CD4-positive, alpha-beta T cell (primary cell): ENCODE results near the gene EIF4B. TPM values are rescaled to one million over a fixed set of nuclear protein-coding genes. Genes with fewer than 3 reads are reported as not detected.

Experiments
- ATAC-seq: fragments of 200-7000 bp; cut with Tn5 transposase; one replicate; pipeline ENCODE4 v1.10.0; 2022; ENCODE audit warnings: mild to moderate bottlenecking; ENCODE audit not compliant: poor library complexity
- CTCF ChIA-PET: fragments of 350-600 bp; sonication (Branson Sonifier 250); formaldehyde crosslinking; loops from one replicate; lab custom pipeline; 2021; ENCODE audit warnings: antibody characterized with exemption, inconsistent platforms; lab: Charles Lee
- POLR2A ChIA-PET: fragments of 350-600 bp; sonication (Branson Sonifier 250); formaldehyde crosslinking; loops from one replicate; lab custom pipeline; 2021; ENCODE audit warnings: antibody characterized with exemption, inconsistent platforms; lab: Charles Lee
- DNase-seq, 14 experiments: peaks; one replicate each; pipeline ENCODE4 v3.0.0-alpha.2; 2013 to 2020; ENCODE audit warnings: mixed read lengths in 2 of 14
- H3K27ac ChIP-seq, 2 donors: one replicate each; pipeline versions ENCODE4 v1.5.1 to v1.7.0; 2013; ENCODE audit warnings: low read length in 2 of 2, low read depth in 1 of 2, mild to moderate bottlenecking in 1 of 2
- H3K27me3 ChIP-seq, 2 experiments: 1 replicate in 1 of 2; 2 replicates in 1 of 2; pipeline versions ENCODE4 v1.6.1 to v1.7.0; 2013; ENCODE audit warnings: low read length in 2 of 2, control low read depth in 1 of 2, mild to moderate bottlenecking in 1 of 2, moderate library complexity in 1 of 2; ENCODE audit not compliant: insufficient read depth in 2 of 2, control insufficient read depth in 1 of 2
- H3K36me3 ChIP-seq: one replicate; pipeline ENCODE4 v1.6.1; 2013; ENCODE audit warnings: low read length, control low read depth; ENCODE audit not compliant: insufficient read depth
- H3K4me1 ChIP-seq: one replicate; pipeline ENCODE4 v1.6.1; 2013; ENCODE audit warnings: low read length, control low read depth; ENCODE audit not compliant: insufficient read depth
- H3K4me3 ChIP-seq: one replicate; pipeline ENCODE4 v1.5.1; 2013; ENCODE audit warnings: mild to moderate bottlenecking, low read length, moderate library complexity
- H3K9me3 ChIP-seq, 2 experiments: 1 replicate in 1 of 2; 2 replicates in 1 of 2; pipeline versions ENCODE4 v1.6.1 to v1.7.0; 2013; ENCODE audit warnings: low read length in 2 of 2, mild to moderate bottlenecking in 2 of 2, control low read depth in 1 of 2, moderate library complexity in 1 of 2; ENCODE audit not compliant: control insufficient read depth in 1 of 2, insufficient read depth in 1 of 2
- H3K27ac Mint-ChIP-seq: one replicate; pipeline ENCODE4 v1.8.0; 2020; ENCODE audit warnings: mixed read lengths
- H3K27me3 Mint-ChIP-seq: one replicate; pipeline ENCODE4 v1.8.0; 2021; ENCODE audit warnings: mixed read lengths
- H3K36me3 Mint-ChIP-seq: one replicate; pipeline ENCODE4 v1.8.0; 2021; ENCODE audit warnings: low read depth, mixed read lengths
- H3K4me1 Mint-ChIP-seq: one replicate; pipeline ENCODE4 v1.8.0; 2021; ENCODE audit warnings: low read depth, mixed read lengths
- H3K4me3 Mint-ChIP-seq: one replicate; pipeline ENCODE4 v1.8.0; 2020; ENCODE audit warnings: mild to moderate bottlenecking, mixed read lengths
- H3K9me3 Mint-ChIP-seq: one replicate; pipeline ENCODE4 v1.8.0; 2020; ENCODE audit warnings: mixed read lengths
- CTCF ChIP-seq: fragments of 200-600 bp; IDR thresholded peaks from one replicate; pipeline ENCODE4 v1.8.0; 2022; ENCODE audit warnings: antibody characterized with exemption, mild to moderate bottlenecking
- intact Hi-C, 2 experiments: fragments of 100-400 bp; cut with DNase I in 1 of 2; cut with micrococcal nuclease in 1 of 2; formaldehyde crosslinking; loops; one replicate each; pipeline versions ENCODE4 v1.15.1 to v1.9.0; 2023 to 2025; cut with DNase I, micrococcal nuclease
- total RNA-seq, 174 experiments: library from RNA in 2 of 174; stranded (reverse) in 2 of 174; gene quantifications; one replicate each; pipeline ENCODE4 v1.2.3 and lab custom pipeline; 2021 to 2026

EIF4B gene
- total RNA-seq, 2 experiments from 2014 or later: 794 to 806 TPM

GRCh38 chr12:52971679-52972329, 34.5 kb upstream of the EIF4B start:
- ChIA-PET POLR2A (no interaction called here), CTCF (no interaction called here)
- no peak overlapping the region for H3K4me3 Mint-ChIP-seq
- no peaks in the 10 kb centered on the region for H3K27me3 ChIP-seq
- no peaks in the 10 kb centered on the region for H3K36me3 ChIP-seq
- H3K36me3 Mint-ChIP-seq: no peaks in the 10 kb centered on the region
- H3K4me1 ChIP-seq: no peaks in the 10 kb centered on the region
- intact Hi-C loops: no loop called here
- no peaks in the 10 kb centered on the region for H3K9me3 Mint-ChIP-seq
- ATAC-seq (no peak), DNase-seq (no peak)
- no peak overlapping the region for H3K4me3 ChIP-seq
- peaks cover 16% of the 10 kb centered on the region for H3K27me3 Mint-ChIP-seq
- no peak for TF ChIP-seq CTCF
- H3K27ac ChIP-seq: no peak overlapping the region
- H3K27ac Mint-ChIP-seq: no peak overlapping the region
- no peaks in the 10 kb centered on the region for H3K4me1 Mint-ChIP-seq
- no peaks in the 10 kb centered on the region for H3K9me3 ChIP-seq

GRCh38 chr12:52975204-52975603, 31.1 kb upstream of the EIF4B start:
- no peaks in the 10 kb centered on the region for H3K9me3 ChIP-seq
- H3K27me3 Mint-ChIP-seq: peaks cover 34% of the 10 kb centered on the region
- intact Hi-C loops: no loop called here

GRCh38 chr12:52975820-52976573, 30.3 kb upstream of the EIF4B start:
- no peak for TF ChIP-seq CTCF
- H3K27me3 ChIP-seq: peaks cover 0 to 4% of the 10 kb centered on the region in 2 experiments
- no peaks in the 10 kb centered on the region for H3K36me3 Mint-ChIP-seq
- H3K4me1 Mint-ChIP-seq: no peaks in the 10 kb centered on the region
- DNase-seq (no peak), ATAC-seq (no peak)
- intact Hi-C loops: no loop called here
- POLR2A ChIA-PET: no interaction called here
- H3K27me3 Mint-ChIP-seq: peaks cover 42% of the 10 kb centered on the region
- H3K27ac ChIP-seq: no peak overlapping the region
- no peak overlapping the region for H3K27ac Mint-ChIP-seq
- no peaks in the 10 kb centered on the region for H3K9me3 Mint-ChIP-seq
- H3K4me1 ChIP-seq: peaks cover 1% of the 10 kb centered on the region
- no peak overlapping the region for H3K4me3 ChIP-seq
- H3K36me3 ChIP-seq: no peaks in the 10 kb centered on the region
- H3K9me3 ChIP-seq: no peaks in the 10 kb centered on the region
- CTCF ChIA-PET: no interaction called here
- H3K4me3 Mint-ChIP-seq: no peak overlapping the region

More at GRCh38 chr12:52975204-52975603, 31.1 kb upstream of the EIF4B start:
- Histone ChIP-seq H3K4me3 (no peak overlapping the region), H3K27me3 (peaks cover 0 to 4% of the 10 kb centered on the region in 2 experiments), H3K36me3 (no peaks in the 10 kb centered on the region), H3K4me1 (no peaks in the 10 kb centered on the region), H3K27ac (no peak overlapping the region)
- POLR2A ChIA-PET: no interaction called here
- Mint-ChIP-seq H3K9me3 (no peaks in the 10 kb centered on the region), H3K27ac (no peak overlapping the region), H3K4me1 (no peaks in the 10 kb centered on the region), H3K4me3 (no peak overlapping the region), H3K36me3 (no peaks in the 10 kb centered on the region)
- DNase-seq: no peak
- ATAC-seq: no peak
- CTCF ChIA-PET: no interaction called here
- no peak for TF ChIP-seq CTCF
